ENCODE results near the gene NSD2.

DNA sequence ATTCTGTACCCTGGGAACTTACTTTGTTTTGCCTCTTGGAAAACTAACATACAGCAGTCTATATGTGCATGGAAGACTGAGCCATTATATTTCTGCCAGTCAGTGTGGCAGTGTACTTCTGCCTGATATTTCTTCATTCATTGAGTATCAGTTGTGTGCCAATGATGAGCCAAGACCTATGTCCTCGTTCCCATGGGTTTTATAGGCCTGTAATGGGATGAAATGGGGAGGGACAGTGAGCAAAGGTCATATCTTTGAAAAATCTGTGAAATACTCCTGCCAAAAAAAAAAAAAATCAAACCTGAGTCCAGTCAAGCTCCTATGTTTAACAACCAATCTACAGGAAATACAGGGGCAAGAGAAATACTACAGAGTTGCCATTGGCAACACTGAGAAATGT is 9.1 kb downstream of the NSD2 start:
- TF ChIP-seq, protein P1, sequence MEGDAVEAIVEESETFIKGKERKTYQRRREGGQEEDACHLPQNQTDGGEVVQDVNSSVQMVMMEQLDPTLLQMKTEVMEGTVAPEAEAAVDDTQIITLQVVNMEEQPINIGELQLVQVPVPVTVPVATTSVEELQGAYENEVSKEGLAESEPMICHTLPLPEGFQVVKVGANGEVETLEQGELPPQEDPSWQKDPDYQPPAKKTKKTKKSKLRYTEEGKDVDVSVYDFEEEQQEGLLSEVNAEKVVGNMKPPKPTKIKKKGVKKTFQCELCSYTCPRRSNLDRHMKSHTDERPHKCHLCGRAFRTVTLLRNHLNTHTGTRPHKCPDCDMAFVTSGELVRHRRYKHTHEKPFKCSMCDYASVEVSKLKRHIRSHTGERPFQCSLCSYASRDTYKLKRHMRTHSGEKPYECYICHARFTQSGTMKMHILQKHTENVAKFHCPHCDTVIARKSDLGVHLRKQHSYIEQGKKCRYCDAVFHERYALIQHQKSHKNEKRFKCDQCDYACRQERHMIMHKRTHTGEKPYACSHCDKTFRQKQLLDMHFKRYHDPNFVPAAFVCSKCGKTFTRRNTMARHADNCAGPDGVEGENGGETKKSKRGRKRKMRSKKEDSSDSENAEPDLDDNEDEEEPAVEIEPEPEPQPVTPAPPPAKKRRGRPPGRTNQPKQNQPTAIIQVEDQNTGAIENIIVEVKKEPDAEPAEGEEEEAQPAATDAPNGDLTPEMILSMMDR (IDR thresholded peaks at IDR 0.05): no peak
- TF ChIP-seq POLR2A (IDR thresholded peaks at IDR 0.05): no peak

Measured in testis (tissue), 2 donors.